Measurements from ENCODE around the gene IRF3.

IRF3 gene

DNA sequence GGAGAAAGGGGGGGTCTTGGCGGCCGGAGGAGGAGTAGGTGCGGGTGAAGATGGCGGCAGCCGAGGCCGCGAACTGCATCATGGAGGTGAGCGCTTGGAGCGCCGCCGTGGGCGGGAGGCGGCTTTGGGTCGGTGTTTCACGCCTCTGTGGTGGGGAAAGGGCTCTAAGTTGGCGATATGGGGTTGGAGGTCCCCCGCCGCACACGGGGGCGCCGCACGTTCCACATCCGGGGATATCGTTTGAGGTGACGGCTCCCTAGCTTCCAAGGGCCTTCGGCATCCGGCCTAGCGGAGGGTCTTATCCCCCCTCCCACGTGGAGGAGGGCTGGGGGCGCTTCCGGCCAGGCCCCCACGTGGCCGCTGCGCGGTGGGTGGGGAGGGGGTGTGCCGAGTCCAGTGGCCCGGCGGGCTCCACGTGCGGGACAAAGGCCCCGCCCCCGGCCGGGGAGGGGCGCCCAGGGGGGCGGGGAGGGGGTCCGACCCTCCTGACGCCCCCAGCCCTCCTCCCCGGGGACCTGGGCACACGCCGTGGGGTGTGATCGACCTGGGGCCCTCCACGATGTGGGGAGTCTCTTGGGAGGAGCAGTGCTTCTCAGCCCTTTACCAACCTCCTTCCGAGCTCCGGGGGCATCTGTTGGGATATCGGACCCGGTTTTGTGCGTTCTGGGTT lies 11.7 kb upstream of the IRF3 start, which contains the start of gene PRMT1:
Gene PRMT1 (plus strand): TSS at position 41 of the 670 bp plus-strand sequence. CDS start 10 bp downstream, at position 51.
- peak; percentile 13 for ATAC-seq
- no peak for TF ChIP-seq BACH2 (CRISPR knock-in tag; IDR thresholded peaks at IDR 0.05; ENCODE audit: borderline replicate concordance)
- TF ChIP-seq PATZ1 (CRISPR knock-in tag; IDR thresholded peaks at IDR 0.05; ENCODE audit: borderline replicate concordance): peak; percentile 51; the same call in 1 of the 2 replicates
- TF ChIP-seq, protein P1, sequence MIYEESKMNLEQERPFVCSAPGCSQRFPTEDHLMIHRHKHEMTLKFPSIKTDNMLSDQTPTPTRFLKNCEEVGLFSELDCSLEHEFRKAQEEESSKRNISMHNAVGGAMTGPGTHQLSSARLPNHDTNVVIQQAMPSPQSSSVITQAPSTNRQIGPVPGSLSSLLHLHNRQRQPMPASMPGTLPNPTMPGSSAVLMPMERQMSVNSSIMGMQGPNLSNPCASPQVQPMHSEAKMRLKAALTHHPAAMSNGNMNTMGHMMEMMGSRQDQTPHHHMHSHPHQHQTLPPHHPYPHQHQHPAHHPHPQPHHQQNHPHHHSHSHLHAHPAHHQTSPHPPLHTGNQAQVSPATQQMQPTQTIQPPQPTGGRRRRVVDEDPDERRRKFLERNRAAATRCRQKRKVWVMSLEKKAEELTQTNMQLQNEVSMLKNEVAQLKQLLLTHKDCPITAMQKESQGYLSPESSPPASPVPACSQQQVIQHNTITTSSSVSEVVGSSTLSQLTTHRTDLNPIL (CRISPR knock-in tag; IDR thresholded peaks at IDR 0.05; ENCODE audit: low read depth): no peak
- 0 out of 2 replicates have a peak, but pooled peaks have one; percentile 29 for TF ChIP-seq ZFP30 (CRISPR knock-in tag; IDR thresholded peaks at IDR 0.05)

DNA sequence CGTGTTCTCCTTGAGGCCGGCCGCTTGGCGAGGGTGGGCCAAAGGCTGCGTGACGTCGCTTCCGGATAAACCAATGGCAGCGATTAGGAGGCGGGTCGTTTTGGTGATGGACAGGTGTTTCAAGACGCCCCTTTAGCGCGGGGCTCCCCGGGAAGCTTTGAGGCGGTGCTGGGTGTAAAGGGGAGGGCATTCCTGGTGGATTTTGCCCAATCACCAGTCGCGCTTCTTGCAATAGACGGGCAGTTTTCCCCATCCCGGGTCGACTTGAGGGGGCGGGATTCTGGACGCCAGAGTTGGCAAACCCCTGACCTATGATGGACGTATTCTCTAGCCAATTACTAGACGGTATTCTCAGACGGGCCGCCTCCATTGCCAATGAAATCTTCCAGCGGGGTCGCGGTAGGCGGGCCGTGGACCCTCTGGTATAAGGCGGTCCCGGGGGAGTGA lies 11.2 kb upstream of the IRF3 start:
- peak; percentile 81 for ATAC-seq
- no peak for TF ChIP-seq SNAI2 (CRISPR knock-in tag; IDR thresholded peaks at IDR 0.05)
- TF ChIP-seq CSRNP3 (CRISPR knock-in tag; IDR thresholded peaks at IDR 0.05): no peak
- TF ChIP-seq TOX (CRISPR knock-in tag; IDR thresholded peaks at IDR 0.05; ENCODE audit: borderline replicate concordance): no peak
- TF ChIP-seq ZNF8 (CRISPR knock-in tag; IDR thresholded peaks at IDR 0.05): no peak
- TF ChIP-seq RARB (CRISPR knock-in tag; IDR thresholded peaks at IDR 0.05): no peak
- no peak for TF ChIP-seq ESRRG (CRISPR knock-in tag; IDR thresholded peaks at IDR 0.05)
- TF ChIP-seq BACH2 (CRISPR knock-in tag; IDR thresholded peaks at IDR 0.05; ENCODE audit: borderline replicate concordance): no peak
- no peak for TF ChIP-seq ZFP3 (CRISPR knock-in tag; IDR thresholded peaks at IDR 0.05)
- TF ChIP-seq, protein P2, sequence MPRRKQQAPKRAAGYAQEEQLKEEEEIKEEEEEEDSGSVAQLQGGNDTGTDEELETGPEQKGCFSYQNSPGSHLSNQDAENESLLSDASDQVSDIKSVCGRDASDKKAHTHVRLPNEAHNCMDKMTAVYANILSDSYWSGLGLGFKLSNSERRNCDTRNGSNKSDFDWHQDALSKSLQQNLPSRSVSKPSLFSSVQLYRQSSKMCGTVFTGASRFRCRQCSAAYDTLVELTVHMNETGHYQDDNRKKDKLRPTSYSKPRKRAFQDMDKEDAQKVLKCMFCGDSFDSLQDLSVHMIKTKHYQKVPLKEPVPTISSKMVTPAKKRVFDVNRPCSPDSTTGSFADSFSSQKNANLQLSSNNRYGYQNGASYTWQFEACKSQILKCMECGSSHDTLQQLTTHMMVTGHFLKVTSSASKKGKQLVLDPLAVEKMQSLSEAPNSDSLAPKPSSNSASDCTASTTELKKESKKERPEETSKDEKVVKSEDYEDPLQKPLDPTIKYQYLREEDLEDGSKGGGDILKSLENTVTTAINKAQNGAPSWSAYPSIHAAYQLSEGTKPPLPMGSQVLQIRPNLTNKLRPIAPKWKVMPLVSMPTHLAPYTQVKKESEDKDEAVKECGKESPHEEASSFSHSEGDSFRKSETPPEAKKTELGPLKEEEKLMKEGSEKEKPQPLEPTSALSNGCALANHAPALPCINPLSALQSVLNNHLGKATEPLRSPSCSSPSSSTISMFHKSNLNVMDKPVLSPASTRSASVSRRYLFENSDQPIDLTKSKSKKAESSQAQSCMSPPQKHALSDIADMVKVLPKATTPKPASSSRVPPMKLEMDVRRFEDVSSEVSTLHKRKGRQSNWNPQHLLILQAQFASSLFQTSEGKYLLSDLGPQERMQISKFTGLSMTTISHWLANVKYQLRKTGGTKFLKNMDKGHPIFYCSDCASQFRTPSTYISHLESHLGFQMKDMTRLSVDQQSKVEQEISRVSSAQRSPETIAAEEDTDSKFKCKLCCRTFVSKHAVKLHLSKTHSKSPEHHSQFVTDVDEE (CRISPR knock-in tag; IDR thresholded peaks at IDR 0.05): no peak
- TF ChIP-seq OSR1 (CRISPR knock-in tag; IDR thresholded peaks at IDR 0.05): no peak
- TF ChIP-seq ARNTL (CRISPR knock-in tag; IDR thresholded peaks at IDR 0.05; ENCODE audit: borderline replicate concordance, low read depth): no peak
- TF ChIP-seq TCF4 (CRISPR knock-in tag; IDR thresholded peaks at IDR 0.05; ENCODE audit: borderline replicate concordance): no peak
- no peak for TF ChIP-seq ISL1 (CRISPR knock-in tag; IDR thresholded peaks at IDR 0.05)
- no peak for TF ChIP-seq ZNF565 (CRISPR knock-in tag; conservative IDR thresholded peaks at IDR 0.05; ENCODE audit: low read depth)
- no peak for TF ChIP-seq ZC3H10 (CRISPR knock-in tag; IDR thresholded peaks at IDR 0.05)

- TF ChIP-seq ZNF70 (CRISPR knock-in tag; IDR thresholded peaks at IDR 0.05): no peak
- TF ChIP-seq ESRRG (CRISPR knock-in tag; IDR thresholded peaks at IDR 0.05): 0 out of 2 replicates have a peak, but pooled peaks have one; percentile 42
- TF ChIP-seq, protein P3, sequence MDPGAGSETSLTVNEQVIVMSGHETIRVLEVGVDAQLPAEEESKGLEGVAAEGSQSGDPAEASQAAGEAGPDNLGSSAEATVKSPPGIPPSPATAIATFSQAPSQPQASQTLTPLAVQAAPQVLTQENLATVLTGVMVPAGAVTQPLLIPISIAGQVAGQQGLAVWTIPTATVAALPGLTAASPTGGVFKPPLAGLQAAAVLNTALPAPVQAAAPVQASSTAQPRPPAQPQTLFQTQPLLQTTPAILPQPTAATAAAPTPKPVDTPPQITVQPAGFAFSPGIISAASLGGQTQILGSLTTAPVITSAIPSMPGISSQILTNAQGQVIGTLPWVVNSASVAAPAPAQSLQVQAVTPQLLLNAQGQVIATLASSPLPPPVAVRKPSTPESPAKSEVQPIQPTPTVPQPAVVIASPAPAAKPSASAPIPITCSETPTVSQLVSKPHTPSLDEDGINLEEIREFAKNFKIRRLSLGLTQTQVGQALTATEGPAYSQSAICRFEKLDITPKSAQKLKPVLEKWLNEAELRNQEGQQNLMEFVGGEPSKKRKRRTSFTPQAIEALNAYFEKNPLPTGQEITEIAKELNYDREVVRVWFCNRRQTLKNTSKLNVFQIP (CRISPR knock-in tag; IDR thresholded peaks at IDR 0.05; ENCODE audit: borderline replicate concordance, low read depth): no peak
- 0 out of 2 replicates have a peak, but pooled peaks have one; percentile 22 for TF ChIP-seq ISL1 (CRISPR knock-in tag; IDR thresholded peaks at IDR 0.05)
- peak; percentile 82 for TF ChIP-seq ZFP3 (CRISPR knock-in tag; IDR thresholded peaks at IDR 0.05)
- 0 out of 2 replicates have a peak, but pooled peaks have one; percentile 30 for TF ChIP-seq ZNF8 (CRISPR knock-in tag; IDR thresholded peaks at IDR 0.05)
- TF ChIP-seq, protein P2 (CRISPR knock-in tag; IDR thresholded peaks at IDR 0.05): no peak
- TF ChIP-seq CSDC2 (CRISPR knock-in tag; IDR thresholded peaks at IDR 0.05): no peak
- TF ChIP-seq, protein P1 (CRISPR knock-in tag; IDR thresholded peaks at IDR 0.05; ENCODE audit: low read depth): 0 out of 2 replicates have a peak, but pooled peaks have one; percentile 13
- peak; percentile 16 for ATAC-seq
These were observed 10.6 kb upstream of the IRF3 start for GRCh38 chr19:49676136-49676783.

Data from SK-N-SH treated with all-trans-retinoic acid at 6 μM for 48 hours (cell line).